Ammon's horn (tissue), 1 donor: ENCODE results near the gene CHIT1.
"Not testable (repeated sequence)": the region's sequence is repeated elsewhere in the genome, so short reads cannot be mapped to it uniquely, and the experiment has no call there.

Source experiments
- DNase-seq: peaks from one replicate; pipeline ENCODE4 v3.0.0-alpha.2; 2016; ENCODE audit warnings: low spot score

Gene CHIT1

DNA sequence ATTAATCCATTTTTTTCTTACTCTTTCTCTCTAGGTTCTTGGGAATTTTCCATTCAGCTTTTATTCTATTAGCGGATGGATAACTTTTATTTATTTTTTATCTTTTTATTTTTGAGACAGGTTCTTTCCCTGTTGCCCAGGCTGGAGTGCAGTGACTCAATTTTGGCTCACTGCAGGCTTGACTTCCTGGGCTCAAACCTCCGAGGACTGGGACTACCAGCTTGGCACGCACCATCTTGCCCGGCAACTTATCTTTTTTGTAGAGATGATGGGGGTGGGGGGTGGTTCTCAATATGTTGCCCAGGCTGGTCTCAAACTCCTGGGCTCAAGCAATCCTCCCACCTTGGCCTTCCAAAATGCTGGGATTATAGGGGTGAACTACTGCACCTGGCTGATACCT is 36.1 kb upstream of the CHIT1 start:
- DNase-seq: no peak

- DNase-seq: no peak
Observed at GRCh38 chr1:203264052-203264501, 34.6 kb upstream of the CHIT1 start.

DNA sequence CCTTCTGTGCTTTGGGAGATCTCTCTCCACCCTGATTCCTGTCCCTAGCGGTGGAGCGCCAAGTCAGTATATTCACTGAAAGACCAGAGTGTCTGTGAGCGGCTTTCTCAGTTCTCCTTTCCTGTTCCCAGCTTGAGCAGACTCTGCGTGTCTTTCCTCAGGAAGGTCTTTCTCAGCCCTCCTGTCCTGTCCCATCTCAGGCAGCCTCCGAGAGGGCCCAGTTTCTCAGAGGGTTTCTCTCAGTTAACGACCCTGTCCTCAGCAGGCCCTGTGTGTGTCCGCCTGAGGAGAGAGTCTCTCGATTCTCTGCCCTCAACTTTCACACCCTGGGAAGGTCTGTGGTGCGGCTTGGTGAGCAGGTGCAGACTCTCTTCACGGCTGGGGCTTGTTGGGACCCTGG is 34.0 kb upstream of the CHIT1 start:
- DNase-seq: no peak

- not testable (repeated sequence) for DNase-seq
Observed at GRCh38 chr1:203256636-203257035, 27.2 kb upstream of the CHIT1 start.

DNA sequence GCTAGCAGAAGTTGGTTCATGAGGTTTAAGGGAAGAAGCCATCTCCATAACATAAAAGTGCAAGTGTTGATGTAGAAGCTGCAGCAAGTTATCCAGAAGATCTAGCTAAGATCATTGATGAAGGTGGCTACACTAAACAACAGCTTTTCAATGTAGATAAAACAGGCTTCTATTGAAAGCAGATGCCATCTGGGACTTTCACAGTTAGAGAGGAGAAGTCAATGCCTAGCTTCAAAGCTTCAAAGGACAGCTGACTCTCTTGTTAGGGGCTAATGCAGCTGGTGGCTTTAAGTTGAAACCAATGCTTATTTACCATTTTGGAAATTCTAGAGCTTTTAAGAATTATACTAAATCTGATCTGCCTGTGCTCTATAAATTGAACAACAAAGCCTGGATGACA is 25.3 kb upstream of the CHIT1 start:
- not testable (repeated sequence) for DNase-seq

DNA sequence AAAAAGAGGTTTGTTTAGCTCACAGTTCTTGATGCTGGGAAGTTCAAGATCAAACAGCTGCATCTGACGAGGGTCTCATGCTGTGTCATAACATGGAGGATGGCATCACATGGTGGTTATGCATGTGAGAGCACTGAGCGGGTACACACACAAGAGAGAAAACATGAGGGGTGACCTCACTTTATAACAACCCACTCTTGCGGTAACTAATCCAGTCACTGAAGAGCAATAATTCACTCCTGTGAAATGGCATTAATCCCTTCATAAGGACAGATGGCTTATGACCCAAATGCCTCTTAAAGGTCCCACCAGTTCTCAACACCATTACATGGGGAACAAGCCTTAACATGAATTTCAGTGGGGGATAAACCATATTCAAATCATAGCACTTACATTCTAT is 23.2 kb upstream of the CHIT1 start:
- no peak for DNase-seq

GRCh38 chr1:203251466-203251865 is 22.0 kb upstream of the CHIT1 start:
- DNase-seq: no peak

DNA sequence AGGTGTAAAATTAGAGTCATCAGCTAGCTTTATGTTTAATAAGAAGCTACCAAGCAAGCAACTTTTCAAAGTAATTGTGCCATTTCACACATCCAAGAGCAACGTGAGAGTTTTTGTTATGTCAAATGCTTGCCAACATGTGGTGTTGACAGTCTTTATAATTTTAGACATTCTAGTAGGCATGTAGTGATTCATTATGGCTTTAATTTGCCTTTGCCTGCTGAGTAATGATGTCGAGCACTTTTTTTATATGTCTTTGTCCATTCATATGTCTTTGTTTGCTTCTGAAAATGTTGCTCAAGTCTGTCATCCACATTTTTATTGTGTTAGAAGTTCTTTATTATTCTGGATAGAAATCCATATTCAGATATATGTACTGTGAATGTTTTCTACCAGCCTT is 21.4 kb upstream of the CHIT1 start:
- DNase-seq: no peak

- no peak for DNase-seq
Observed at GRCh38 chr1:203244776-203245175, 15.3 kb upstream of the CHIT1 start.

GRCh38 chr1:203241708-203242107 is 12.2 kb upstream of the CHIT1 start:
- not testable (repeated sequence) for DNase-seq

DNA sequence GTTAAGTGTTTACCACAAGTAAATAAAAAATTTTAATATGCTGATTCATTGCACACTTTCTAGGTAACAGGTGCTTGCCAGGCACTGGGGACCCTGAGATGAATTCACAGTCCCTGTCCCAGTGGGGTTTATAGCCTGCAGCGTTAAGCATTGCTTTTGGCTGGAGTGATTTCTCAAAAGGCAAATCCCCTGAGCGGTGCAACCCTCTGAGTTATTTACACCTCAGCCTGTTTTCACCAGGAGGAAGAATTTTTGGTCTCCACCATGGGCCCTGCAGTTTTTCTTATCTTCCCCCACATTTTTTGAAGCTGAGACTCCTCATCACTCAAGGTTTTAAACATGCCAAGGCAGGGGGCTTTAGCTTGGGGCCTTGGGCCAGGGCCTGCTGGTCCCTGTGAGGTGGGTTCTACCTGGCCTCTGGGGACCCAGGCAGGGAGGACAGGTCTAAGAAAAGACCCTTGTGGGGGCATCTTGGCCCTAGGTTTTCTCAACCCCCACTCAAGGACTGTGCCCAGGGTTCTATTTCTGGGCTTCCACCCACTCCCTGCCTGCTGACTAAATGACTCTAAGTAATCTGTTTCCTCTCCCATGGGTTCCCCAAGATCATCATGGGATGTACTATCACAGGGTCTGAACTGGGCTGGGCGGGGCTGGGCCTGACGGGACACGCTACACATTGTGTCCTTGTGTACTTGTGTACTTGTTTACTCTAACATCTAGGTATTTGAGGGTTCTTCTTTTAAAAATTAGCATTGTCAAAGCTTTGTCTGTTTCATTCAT is 10.2 kb upstream of the CHIT1 start:
- DNase-seq: peak; percentile 35

- DNase-seq: no peak
Observed at GRCh38 chr1:203239081-203239480, 9.6 kb upstream of the CHIT1 start.

- no peak for DNase-seq
Observed at GRCh38 chr1:203238535-203238934, 9.1 kb upstream of the CHIT1 start.

GRCh38 chr1:203234901-203235300 is 5.4 kb upstream of the CHIT1 start:
- not testable (repeated sequence) for DNase-seq

DNA sequence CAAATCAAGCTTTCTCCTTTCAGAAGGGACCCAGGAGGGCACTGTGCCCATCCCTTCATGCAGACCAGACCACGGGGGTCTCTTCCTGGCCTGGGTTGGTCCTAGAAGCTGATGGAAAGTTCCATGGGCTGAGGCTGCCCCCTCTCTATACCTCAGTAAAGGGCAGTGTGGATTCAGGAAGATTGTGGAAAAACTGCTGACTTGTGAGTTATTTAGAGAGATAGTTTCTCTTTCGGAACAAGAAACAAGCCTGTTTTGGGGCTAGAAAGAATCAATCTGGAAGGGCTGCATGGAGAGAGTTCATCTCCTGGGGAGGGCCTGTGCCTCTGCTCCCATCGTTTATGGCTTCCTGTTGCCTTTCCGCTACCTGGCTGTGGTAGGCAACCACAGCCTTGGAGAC is 803 bp downstream of the CHIT1 start:
- no peak for DNase-seq

GRCh38 chr1:203227371-203228083 is 1.9 kb downstream of the CHIT1 start:
- no peak for DNase-seq

DNA sequence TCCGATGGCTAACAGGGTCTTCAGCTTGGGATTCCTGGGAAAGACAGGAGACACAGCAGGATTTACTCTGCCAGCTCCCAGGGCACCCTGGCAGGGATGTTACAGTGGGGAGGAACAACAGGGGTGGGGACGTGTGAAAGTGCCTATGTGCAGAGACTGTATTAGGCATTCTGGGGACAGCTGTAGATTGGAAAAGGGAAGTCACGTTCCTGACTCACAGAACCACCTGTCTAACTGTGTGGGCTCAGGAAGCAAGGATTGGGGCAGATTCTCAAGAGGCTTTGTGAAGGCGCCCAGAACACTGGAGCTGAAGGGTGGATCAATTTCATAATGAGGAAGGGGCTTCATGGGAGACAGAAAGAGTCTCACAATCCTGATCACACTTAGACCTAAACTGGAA is 4.4 kb downstream of the CHIT1 start:
- DNase-seq: no peak

GRCh38 chr1:203223012-203223775 is 6.3 kb downstream of the CHIT1 start:
- no peak for DNase-seq

- DNase-seq: no peak
Observed at GRCh38 chr1:203219934-203220333, 9.5 kb downstream of the CHIT1 start.

- no peak for DNase-seq
Observed at GRCh38 chr1:203219171-203219570, 10.3 kb downstream of the CHIT1 start.

GRCh38 chr1:203217668-203218067 is 11.8 kb downstream of the CHIT1 start:
- DNase-seq: no peak

- DNase-seq: no peak
Observed at GRCh38 chr1:203217139-203217655, 12.3 kb downstream of the CHIT1 start.
